DMS114 treated with DMSO at 0.1 percent for 48 hours (cell line): ENCODE data around the gene ZNF554.
"Not testable (repeated sequence)": the region's sequence is repeated elsewhere in the genome, so short reads cannot be mapped to it uniquely, and the experiment has no call there.

Experiments used
- DNase-seq: peaks from one replicate; lab custom pipeline; 2025; ENCODE audit not compliant: unreplicated experiment; lab: John Stamatoyannopoulos, UW

ZNF554 gene

DNA sequence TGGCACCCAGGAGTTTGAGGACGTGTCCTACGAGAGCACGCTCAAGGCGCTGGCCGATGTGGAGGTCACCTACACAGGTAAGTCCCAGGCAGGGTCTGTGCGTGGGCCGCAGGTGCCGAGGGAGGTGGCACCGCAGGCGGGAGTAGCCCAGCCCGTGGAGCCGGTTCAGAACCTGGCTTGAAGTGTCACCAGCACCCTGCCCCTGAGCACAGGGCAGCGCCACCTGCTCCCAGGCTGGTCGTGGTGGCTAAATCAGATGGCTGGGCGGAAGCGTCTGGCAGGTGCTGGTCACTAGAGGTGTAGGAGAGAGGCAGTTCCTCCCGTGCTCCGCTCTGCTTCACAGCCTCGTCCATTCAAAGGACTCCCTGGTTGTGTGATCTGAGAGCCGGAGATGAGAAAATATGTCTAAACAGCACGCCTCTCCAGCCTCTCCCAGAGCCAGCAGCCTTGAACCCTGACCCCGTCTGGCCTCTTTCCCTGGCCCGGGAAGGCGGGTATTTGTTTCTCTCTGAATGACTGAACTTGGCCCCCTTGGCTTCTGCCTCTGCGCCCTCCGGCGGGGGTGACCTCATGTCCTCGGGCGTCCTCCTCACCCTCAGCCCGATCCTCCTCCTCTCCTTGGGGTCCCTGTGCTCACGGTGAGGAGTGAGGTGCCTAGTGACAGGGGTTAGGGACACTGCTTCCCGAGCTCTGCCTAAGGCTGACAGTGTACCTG, 29.0 kb upstream of the ZNF554 start:
- DNase-seq, result no peak

DNA sequence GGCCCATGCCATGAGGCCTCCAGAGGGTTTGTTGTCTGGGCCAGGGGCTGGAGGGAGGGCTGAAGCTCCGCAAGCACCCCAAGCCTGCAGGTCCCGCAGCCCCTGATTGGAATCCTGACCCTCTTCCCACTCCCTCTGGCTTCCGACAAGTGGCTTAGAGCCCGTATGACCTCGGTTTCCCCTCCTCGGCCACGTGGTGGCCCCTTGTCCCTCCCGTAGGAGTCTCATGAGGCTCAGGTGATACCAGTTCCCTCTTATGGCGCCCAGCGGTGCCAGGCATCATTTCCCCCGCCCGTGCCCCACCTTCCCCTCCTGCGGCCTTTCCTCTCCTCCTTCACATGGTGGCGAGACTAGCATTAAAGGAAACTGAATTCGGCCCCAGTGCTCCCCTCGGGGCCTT, 28.2 kb upstream of the ZNF554 start:
- DNase-seq, result no peak

DNA sequence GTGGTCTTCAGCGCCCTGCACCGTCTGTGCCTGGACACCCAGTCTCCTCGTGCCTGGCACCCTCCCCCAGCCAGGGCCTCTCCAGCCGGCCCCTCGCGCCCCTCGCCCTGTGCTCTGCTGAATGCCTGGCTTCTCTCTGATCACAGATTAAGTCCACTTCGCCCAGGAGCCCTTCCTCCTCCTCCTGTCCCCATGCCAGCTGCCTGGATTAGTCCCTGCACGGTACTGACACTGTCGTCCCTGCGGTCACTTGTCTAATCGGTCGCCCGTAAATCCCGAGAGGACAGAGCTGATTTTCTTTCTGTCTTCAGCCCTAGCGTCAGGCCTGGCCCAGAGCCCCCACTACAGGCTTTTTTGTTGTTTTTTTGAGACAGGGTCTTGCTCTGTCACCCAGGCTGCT, 27.8 kb upstream of the ZNF554 start:
- no peak for DNase-seq

DNA sequence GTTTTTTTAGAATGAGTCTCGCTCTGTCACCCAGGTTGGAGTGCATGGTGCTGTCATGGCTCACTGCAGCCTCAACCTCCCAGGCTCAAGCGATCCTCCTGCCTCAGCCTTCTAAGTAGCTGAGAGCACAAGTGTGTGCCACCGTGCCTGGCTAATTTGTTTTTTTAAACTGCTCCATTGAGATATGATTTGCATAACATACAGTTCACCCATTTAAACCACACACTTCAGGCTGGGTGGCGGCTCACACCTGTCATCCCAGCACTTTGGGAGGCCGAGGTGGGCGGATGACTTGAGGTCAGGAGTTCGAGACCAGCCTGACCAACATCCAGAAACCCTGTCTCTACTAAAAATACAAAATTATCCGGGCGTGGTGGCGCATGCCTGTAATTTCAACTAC, 27.0 kb upstream of the ZNF554 start:
- DNase-seq, result not testable (repeated sequence)

DNA sequence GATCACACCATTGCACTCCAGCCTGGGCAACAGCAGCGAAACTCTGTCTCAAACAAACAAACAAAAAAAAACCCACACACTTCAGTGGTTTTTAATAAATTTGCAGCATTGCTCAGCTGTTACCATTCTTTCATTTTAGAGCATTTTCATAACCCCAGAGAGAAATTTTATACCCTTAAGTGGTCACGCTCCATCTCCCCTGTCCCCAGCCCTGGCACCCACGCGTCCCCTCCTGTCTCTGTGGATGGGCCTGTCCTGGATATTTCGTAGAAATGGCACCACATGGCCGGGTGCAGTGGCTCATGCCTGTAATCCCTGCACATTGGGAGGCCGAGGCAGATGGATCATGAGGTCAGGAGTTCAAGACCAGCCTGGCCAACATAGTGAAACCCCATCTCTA, 26.5 kb upstream of the ZNF554 start:
- DNase-seq, result no peak

DNA sequence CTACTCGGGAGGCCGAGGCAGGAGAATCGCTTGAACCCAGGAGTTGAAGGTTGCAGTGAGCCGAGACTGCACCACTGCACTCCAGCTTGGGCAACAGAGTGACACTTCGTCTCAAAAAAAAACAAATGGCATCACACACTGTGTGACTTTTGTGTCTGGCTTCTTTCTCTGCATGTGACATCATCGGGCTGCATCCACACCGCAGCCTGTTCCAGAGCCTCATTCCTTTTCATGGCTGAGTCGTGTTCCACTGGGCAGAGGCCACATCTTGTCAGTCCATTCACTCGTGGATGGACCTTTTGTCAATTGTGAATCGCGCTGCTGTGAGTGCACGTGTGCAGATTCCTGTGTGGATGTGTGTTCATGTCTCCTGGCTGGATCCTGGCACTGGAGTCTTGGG, 26.1 kb upstream of the ZNF554 start:
- DNase-seq, result no peak

DNA sequence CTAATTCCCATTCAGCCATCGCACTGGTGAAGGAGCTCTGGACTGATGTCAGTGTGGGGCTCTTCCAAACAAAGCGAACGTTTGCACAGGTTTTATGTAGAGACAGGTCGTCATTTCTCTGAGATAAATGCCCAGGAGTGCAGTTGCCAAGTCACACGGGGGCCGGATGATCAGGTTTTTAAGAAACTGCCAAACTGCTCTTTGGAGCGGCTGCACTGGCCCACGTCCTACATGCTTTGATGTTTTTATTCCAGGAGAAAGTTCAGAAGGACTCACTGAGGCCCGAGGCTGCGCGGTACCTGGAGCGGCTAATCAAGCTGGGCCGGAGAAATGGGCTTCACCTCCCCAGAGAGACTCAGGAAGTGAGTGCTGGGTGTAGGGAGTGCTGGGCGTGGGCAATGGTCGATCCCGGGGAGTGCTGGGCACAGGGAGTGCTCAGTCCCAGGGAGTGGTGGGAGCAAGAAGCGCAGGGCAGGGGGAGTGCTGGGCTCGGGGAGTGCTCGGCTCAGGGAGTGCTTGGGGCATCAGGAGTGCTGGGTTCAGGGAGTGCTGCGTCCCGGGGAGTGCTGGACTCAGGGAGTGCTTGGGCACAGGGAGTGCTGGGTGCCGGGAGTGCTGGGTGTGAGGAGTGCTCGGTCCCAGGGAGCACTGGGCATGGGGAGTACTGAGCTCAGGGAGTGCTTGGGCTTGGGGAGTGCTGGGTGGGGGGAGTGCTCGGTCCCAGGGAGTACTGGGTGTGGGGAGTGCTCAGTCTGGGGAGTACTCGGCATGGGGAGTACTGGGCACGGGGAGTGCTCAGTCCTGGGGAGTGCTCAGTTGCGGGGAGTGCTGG, 23.6 kb upstream of the ZNF554 start:
- DNase-seq, result no peak

DNA sequence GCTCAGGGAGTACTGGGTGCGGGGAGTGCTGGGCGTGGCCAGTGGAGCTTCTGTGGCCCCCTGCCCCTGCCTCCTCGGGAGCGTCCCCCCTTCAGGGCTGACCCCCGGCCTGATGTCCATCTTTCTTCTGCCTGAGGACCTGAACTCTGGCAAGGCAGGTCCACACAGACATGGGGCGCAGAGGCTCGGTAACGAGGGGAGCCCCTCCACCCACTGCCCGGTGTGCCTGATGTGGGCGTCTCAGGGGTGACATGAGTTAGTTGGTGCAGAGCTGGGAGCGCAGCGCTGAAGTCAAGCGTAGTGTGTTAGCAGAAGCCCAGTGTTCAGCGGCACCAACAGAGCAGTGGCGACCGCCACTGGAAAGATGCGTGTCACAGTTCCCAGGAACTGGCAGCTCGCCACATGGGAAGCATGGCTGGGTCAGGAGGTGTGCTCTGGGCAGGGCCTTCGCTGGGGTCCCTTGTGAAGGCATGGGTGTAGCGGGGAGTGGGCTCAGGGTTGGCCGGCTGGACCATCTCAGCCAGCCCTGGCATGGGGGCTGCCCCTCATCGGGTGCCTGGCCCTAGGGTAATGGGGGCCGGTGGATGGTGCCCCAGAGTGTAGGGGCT, 22.9 kb upstream of the ZNF554 start:
- DNase-seq, result no peak

DNA sequence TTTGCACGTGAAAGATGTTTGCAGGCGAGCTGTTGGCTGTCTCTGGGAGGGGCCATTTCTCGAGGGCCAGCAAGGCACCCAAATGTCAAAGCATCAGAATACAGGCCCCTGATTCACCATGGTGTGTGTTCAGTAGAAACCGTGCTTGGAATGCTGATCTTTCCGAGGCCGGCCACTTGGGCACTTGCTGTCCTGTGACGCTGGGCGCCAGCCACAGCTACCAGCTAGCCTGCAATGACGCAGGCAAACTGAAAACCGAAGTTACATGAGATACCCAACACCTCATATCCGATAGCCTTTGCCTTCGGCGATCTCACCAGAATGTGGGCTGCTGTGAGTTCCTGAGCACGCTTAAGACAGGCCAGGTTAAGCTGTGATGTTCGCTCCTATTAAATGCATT, 22.4 kb upstream of the ZNF554 start:
- no peak for DNase-seq

DNA sequence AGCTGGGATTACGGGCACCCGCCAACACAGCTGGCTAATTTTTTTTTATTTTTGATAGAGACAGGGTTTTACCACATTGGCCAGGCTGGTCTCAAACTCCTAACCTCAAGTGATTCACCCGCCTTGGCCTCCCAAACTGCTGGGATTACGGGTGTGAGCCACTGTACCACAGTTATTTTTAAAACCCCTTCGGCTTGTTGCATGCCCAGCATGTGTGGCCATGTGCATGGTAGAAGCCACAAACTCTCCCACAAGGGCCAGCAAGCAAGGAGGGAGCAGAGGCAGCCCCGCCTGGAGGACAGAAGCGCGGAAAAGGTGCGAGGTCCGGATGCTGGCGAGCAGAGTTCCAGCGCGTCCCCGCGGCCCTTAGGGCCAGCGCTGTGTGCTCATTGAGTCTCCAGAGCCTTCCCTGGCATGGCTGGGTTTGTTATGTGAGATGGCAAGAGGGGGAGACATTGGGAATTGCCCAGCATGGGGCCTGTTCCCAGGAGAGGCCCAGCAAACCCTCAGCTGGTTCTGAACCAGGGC, 21.4 kb upstream of the ZNF554 start:
- DNase-seq, result no peak

DNA sequence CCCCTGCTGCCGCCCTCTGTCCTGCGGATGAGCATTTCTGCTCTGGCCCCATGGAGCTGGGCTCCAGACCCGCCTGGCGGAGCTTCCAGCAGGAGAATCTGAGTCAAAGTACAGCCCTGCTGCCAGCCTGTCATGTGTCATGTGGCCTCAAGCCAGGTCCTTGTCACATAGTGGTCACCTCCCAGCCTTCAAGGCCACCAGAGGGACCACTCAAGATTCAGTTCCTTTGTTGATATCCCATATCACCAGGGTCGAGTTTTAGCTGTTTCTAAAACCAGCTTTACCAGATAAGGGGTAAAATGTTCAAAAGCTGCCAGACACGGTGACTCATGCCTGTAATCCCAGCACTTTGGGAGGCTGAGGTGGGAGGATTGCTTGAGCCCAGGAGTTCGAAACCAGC, 20.9 kb upstream of the ZNF554 start:
- no peak for DNase-seq

DNA sequence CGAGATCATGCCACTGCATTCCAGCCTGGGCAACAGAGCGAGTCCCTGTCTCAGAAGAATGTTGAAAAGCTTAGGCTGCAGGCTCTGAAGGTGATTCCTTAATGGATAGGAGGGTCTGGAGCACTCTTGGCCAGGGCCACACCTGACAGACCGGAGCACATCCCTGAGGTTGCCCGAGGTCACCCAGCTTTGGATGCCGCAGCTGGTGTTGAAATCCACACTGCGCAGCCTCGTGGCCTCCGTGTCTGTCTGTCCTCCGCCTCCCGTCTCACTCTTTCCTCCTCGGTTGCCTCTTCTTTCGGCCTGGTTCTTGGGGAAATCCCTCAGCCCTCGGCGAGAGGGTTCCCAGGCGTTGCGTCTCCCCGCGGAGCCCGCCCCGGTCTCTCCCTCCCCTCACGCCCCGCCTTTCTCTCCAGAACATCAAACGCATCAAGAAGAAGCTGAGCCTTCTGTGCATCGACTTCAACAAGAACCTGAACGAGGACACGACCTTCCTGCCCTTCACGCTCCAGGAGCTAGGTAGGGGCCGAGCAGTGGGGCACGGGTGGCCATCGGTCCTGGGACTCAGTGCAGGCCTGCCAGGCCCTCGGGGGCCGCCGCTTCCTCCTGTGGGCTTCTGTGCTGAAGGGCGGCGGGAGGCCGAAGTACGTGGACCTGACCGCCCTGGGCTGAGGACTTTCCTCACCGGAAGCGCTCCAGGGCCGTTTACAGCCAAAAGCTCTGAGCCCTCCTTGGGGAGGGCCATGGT, 20.2 kb upstream of the ZNF554 start:
- no peak for DNase-seq

DNA sequence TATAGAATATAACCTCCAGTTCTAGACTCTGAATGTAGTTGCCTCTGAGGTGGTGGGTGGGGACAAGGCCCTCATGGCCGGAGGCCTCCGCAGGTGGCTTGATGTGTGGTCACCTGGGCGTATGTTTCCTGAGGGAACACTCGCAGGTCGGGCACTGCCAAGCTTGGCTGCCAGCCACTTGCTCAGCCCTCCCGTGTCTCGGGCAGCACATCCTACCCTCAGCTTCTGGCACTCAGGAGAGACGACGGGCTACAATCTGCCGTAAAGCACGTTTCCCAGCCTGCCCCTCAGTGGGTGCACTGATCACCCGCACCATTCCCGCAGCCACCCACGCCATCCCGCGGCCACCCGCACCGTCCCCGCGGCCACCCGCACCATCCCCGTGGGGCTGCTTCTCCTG, 19.2 kb upstream of the ZNF554 start:
- no peak for DNase-seq

DNA sequence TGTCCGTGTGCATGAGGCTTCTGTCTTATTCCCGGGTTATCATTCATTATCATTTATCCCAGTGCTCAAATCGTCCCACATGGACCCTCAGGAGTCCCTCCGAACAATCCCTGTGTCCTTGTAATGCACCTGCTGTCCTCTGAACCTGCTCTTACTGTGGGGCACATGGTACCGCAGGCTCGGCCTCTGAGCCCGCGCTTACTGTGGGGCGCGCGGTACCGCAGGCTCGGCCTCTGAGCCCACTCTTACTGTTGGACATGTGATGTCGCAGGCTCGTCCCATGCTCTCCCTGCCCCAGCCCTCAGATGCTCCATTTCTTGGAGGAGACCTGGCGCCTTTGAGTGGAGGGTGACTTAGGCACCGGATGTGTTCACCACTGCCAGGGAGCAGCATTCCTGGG, 16.8 kb upstream of the ZNF554 start:
- DNase-seq, result no peak

DNA sequence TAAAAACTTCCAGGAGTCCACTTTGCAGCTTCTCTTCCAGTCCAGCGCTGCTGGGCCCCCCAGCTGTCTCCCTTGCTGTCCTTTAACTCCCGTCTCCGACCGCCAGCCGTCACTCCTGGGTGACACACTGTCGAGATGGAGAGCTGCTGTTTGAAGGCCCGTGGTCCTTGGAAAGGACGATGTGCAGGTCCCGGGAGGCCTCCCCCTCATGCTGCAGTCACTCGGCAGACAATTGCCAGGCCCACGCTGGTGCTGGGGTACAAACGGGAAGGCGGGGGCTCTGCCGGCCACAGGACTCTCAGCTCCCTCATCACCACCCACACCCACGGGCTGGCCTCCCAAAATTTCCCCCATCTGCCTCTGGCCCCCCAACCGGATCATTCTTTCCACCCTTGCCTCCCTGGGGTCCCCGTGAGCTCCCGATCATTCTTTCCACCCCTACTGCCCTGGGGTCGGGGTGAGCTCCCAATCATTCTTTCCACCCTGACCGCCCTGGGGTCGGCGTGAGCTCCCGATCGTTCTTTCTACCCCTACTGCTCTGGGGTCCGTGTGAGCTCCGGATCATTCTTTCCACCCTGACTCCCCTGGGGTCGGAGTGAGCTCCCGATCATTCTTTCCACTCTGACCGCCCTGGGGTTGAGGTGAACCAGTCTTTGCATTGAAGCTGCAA, 16.0 kb upstream of the ZNF554 start:
- no peak for DNase-seq

DNA sequence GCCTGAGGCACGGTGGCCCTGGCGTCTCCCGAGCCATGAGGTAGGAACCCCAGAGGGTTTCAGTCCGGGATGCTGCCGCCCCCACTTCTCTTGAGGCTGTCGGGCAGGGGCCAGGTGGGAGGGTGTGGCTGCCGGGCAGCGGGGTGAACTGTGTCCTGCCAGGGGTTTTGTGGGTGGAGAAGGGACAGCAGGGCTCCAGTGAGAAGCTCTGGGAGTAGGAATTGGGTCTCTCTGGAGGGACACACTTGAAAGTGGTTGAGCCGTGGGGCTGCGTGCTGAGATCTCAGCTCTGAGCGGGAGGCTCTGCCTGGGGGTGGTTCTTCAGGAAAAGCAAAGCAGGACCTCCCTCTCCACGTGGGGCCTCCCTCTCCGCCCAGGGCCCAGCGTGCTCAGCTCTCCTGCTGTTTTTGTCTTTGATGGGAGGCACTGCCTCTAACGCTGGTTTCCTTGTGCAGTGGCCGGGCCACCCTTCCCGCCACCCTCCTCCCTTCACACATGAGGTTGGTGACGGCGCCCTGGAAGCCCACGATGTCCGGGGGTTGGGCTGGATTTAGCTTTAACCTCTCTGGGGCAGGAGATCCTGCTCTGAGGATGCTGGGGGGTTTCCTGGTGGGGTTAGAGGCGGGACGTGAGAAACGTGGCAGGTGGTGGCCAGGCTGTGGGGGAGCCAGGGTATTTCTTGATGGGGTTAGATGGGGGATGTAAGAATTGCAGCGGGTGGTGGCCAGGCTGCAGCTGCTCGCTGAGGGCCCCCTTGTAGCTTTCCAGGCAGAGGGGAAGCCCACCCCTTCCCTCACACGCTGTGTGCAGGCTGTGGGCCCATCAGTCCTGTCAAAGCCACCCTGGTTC, 15.3 kb upstream of the ZNF554 start:
- DNase-seq, result no peak

DNA sequence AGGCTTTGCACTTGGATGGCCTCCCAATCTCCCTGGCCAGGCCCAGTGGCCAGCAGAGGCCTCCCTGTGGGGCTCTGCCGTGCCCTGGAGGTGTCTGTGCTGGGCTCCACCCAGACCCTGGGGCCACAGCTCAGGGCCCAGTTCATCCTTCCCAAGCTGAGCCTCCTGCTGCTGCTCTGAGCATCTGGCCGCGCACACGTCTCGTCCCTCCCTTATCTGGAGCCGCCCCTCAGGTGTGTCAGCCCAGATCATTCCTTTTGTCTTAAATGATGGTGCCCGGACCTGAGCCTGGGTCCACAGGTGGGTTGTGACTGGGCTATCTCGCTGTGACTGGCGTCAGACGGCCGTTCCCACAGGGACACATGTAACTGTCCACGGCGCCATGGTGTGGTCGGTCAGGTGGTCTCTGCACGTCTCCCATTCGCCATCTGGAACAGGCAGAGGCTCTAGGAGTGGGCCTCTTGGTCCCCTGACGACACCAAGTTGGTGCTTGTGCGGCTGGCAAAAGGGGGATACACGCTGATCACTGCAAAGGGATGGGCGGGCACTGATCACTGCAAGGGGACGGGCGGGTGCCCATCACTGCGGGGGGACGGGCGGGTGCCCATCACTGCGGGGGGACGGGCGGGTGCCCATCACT, 14.3 kb upstream of the ZNF554 start:
- DNase-seq, result no peak

DNA sequence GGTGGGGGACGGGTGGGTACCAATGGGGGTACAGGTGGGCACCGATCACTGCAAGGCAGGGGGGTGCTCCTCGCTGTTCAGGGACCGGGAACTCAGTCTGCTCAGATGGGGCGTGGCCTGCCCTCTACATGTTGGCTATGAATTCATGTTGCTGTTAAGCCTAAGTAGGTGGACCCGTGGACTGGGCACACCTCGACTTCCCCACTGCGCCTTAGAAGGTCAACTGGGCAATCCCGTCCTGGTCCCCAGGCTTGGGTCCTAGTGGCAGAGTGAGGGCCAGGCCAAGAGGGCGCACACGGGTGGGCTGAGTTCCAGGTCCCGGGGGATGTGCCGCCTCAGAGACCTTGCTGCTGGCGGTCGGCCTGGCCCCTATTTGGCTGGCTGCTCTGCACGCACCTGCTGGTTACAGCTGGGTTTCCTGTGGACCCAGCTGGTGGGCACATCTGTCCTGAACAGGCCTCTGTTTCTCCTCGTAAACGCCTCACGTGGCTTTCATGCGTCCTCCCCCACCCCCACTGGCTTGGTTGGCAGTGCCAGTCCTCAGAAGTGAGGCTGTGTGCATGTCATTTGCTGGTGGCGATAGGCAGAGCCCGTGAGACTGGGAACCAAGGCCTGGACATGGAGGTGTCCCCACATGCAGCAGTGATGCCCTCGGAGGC, 13.5 kb upstream of the ZNF554 start:
- DNase-seq, result no peak
